Neuronal stem cell (in vitro differentiated cells): ENCODE results near the gene ADGRA1.

Source experiments
- DNase-seq: peaks from one replicate; pipeline ENCODE4 v3.0.0-alpha.2; 2013; ENCODE audit warnings: low spot score
- H2AFZ ChIP-seq: one replicate; pipeline ENCODE4 v1.6.1; 2013; ENCODE audit warnings: mild to moderate bottlenecking, low read length, inconsistent platforms
- H2AK5ac ChIP-seq: 2 replicates; pipeline ENCODE4 v1.6.1; 2013; ENCODE audit warnings: low read depth, mild to moderate bottlenecking, inconsistent platforms, low read length, moderate library complexity, mixed read lengths
- H2BK120ac ChIP-seq: 2 replicates; pipeline ENCODE4 v1.6.1; 2013; ENCODE audit warnings: low read depth, mild to moderate bottlenecking, inconsistent platforms, low read length, moderate library complexity, mixed read lengths
- H2BK12ac ChIP-seq: one replicate; pipeline ENCODE4 v1.6.1; 2013; ENCODE audit warnings: low read length, inconsistent platforms
- H2BK15ac ChIP-seq: 2 replicates; pipeline ENCODE4 v1.6.1; 2013; ENCODE audit warnings: mild to moderate bottlenecking, low read length, inconsistent platforms, mixed read lengths
- H2BK5ac ChIP-seq: one replicate; pipeline ENCODE4 v1.6.1; 2013; ENCODE audit warnings: inconsistent platforms, mild to moderate bottlenecking, low read length, moderate library complexity
- H3K14ac ChIP-seq: one replicate; pipeline ENCODE4 v1.6.1; 2013; ENCODE audit warnings: low read length, inconsistent platforms
- H3K18ac ChIP-seq: 2 replicates; pipeline ENCODE4 v1.6.1; 2013; ENCODE audit warnings: low read length, inconsistent platforms
- H3K23ac ChIP-seq: 2 replicates; pipeline ENCODE4 v1.6.1; 2013; ENCODE audit warnings: low read depth, mild to moderate bottlenecking, mixed read lengths, low read length, inconsistent platforms; ENCODE audit not compliant: poor library complexity
- H3K27ac ChIP-seq: replicated peaks from 3 replicates; pipeline ENCODE4 v1.5.1; 2013; ENCODE audit warnings: low read length, inconsistent platforms
- H3K27me3 ChIP-seq, 3 experiments: 2 replicates each; pipeline ENCODE4 v1.6.1; 2013; ENCODE audit warnings: low read length in 3 of 3, mild to moderate bottlenecking in 2 of 3, inconsistent platforms in 1 of 3, low read depth in 1 of 3, mixed read lengths in 1 of 3, moderate library complexity in 1 of 3; ENCODE audit not compliant: control insufficient read depth in 3 of 3, insufficient read depth in 3 of 3
- H3K36me3 ChIP-seq, 2 donors: replicated peaks in 1 of 2; 2 replicates each; pipeline ENCODE4 v1.6.1; 2013; ENCODE audit warnings: low read length in 2 of 2; ENCODE audit not compliant: control insufficient read depth in 2 of 2, insufficient read depth in 2 of 2
- H3K4ac ChIP-seq: 2 replicates; pipeline ENCODE4 v1.6.1; 2013; ENCODE audit warnings: inconsistent platforms, mild to moderate bottlenecking, low read length, moderate library complexity
- H3K4me1 ChIP-seq, 2 donors: 1 replicate in 1 of 2; 2 replicates in 1 of 2; pipeline ENCODE4 v1.6.1; 2013; ENCODE audit warnings: low read length in 2 of 2, low read depth in 1 of 2; ENCODE audit not compliant: control insufficient read depth in 2 of 2, insufficient read depth in 1 of 2
- H3K4me2 ChIP-seq: one replicate; pipeline ENCODE4 v1.6.1; 2013; ENCODE audit warnings: mild to moderate bottlenecking, low read length, inconsistent platforms; ENCODE audit not compliant: insufficient read depth, poor library complexity, severe bottlenecking
- H3K4me3 ChIP-seq, 2 donors: 2 replicates each; pipeline ENCODE4 v1.5.1; 2013; ENCODE audit warnings: low read length in 2 of 2, mild to moderate bottlenecking in 2 of 2, inconsistent platforms in 1 of 2, moderate library complexity in 1 of 2
- H3K79me1 ChIP-seq: one replicate; pipeline ENCODE4 v1.6.1; 2013; ENCODE audit warnings: low read depth, mild to moderate bottlenecking, inconsistent platforms, low read length, moderate library complexity
- H3K9ac ChIP-seq: one replicate; pipeline ENCODE4 v1.6.1; 2013; ENCODE audit warnings: mild to moderate bottlenecking, low read depth, low read length, inconsistent platforms; ENCODE audit not compliant: poor library complexity
- H3K9me3 ChIP-seq, 2 donors: replicated peaks in 1 of 2; 2 replicates each; pipeline versions ENCODE3 to v1.6.1; 2013; ENCODE audit warnings: low read length in 2 of 2, mild to moderate bottlenecking in 2 of 2, inconsistent platforms in 1 of 2, low read depth in 1 of 2, mixed read lengths in 1 of 2, moderate library complexity in 1 of 2; ENCODE audit not compliant: control insufficient read depth in 2 of 2, insufficient read depth in 1 of 2
- H4K8ac ChIP-seq: one replicate; pipeline ENCODE4 v1.6.1; 2013; ENCODE audit warnings: low read depth, mild to moderate bottlenecking, inconsistent platforms, low read length, moderate library complexity
- H4K91ac ChIP-seq: one replicate; pipeline ENCODE4 v1.6.1; 2013; ENCODE audit warnings: low read length, low read depth, mild to moderate bottlenecking, inconsistent platforms; ENCODE audit not compliant: poor library complexity
- WGBS, 2 donors: extraction: QIAGEN DNeasy Blood & Tissue Kit; methylation state at CpG; one replicate each; pipeline ENCODE4 v1.1.7; 2013; ENCODE audit warnings: missing lambda C conversion rate in 2 of 2, mixed read lengths in 1 of 2; ENCODE audit not compliant: insufficient read length in 2 of 2, insufficient replicate concordance in 1 of 2; ENCODE audit errors: extremely low coverage in 2 of 2; 5-methylcytosine and 5-hydroxymethylcytosine counted together

ADGRA1 gene

DNA sequence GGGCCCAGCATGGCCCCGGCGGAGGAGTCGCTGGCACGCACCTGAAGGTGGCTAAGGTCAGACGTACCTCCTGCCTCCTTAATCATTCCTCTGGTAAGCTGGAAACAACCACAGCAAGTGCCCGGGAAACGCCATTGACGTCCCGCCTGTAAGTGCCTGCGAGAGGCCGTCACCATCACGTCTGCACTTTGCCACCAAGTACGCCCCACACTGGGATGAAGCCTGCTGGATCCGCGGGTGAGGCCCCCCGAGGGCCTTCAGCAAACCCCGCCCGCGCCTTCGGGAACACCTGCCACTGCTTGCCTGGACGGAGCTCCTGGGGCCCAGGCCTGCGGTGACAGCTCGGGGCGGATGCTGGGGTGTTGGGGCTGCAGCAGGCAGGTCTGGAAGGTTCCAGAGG, 12.5 kb downstream of the ADGRA1 start:
- Histone ChIP-seq H3K18ac (peak overlapping the region; percentile 98), H4K8ac (no peak overlapping the region), H3K9ac (no peak overlapping the region), H4K91ac (no peak overlapping the region), H3K4me1 (peaks cover 15 to 19% of the 10 kb centered on the region in 2 donors), H3K14ac (peak overlapping the region; percentile 63), H2BK12ac (peak overlapping the region; percentile 84), H3K36me3 (no peaks in the 10 kb centered on the region), H2BK120ac (peak overlapping the region; percentile 96), H3K23ac (peak overlapping the region; percentile 80), H2AK5ac (peak overlapping the region; percentile 71), H3K79me1 (peaks cover 5% of the 10 kb centered on the region), H3K4ac (no peak overlapping the region), H2AFZ (no peak overlapping the region), H2BK5ac (no peak overlapping the region), H3K4me3 (no peak overlapping the region), H3K27me3 (peaks cover 0 to 52% (median 0%) of the 10 kb centered on the region in 3 experiments), H3K27ac (no peak overlapping the region), H3K9me3 (no peaks in the 10 kb centered on the region), H2BK15ac (peak overlapping the region; percentile 97), H3K4me2 (peak overlapping the region; percentile 11)
- no peak for DNase-seq
- WGBS, 2 donors = no CpG with 5 or more reads among the region's 24 CpGs

DNA sequence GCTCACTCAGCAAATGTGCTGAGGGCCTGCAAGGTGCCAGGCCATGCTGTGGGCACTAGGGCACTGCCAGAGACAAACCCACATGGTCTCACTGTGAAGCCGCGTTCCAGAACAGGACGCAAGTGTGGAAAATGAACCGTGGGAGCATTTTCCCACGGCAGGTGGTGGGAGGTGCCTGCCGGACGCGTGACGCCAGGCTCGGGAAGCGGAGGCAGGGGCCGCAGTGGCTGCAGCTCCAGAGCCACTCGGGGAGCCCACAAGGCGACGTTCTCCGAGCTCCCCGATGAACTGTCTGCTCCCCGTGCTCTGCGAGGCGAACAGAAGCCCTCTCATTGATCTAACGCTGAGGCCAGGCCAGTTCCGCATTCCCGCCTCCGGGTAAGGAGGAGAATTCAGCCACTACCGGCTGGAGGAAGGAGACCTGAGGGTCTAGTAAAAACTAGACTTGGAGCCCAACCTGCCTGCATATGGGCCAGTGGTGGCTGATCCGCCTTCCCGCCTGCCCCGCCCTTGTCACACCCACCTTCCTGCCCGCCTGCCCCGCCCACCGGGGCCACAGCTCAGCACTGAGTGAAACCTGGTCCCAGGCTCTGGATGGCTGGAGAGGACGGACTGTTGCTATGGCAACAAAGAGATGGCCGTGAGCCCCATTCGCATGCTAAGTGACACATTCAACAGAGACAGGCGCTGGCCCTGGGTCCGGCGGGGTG, 13.1 kb downstream of the ADGRA1 start:
- H3K23ac ChIP-seq = peak overlapping the region; percentile 80
- H3K4me1 ChIP-seq = peaks cover 15 to 19% of the 10 kb centered on the region in 2 donors
- DNase-seq = peak; percentile 89
- no peak overlapping the region for H3K27ac ChIP-seq
- peaks cover 5% of the 10 kb centered on the region for H3K79me1 ChIP-seq
- H2AK5ac ChIP-seq = peak overlapping the region; percentile 71
- H3K4ac ChIP-seq = no peak overlapping the region
- peak overlapping the region; percentile 30 for H4K8ac ChIP-seq
- peak overlapping the region; percentile 84 for H2BK12ac ChIP-seq
- H2BK5ac ChIP-seq = peak overlapping the region; percentile 57
- H3K9ac ChIP-seq = peak overlapping the region; percentile 60
- H3K9me3 ChIP-seq = no peaks in the 10 kb centered on the region
- peaks cover 0 to 45% (median 0%) of the 10 kb centered on the region in 3 experiments for H3K27me3 ChIP-seq
- WGBS, 2 donors = no CpG with 5 or more reads among the region's 37 CpGs
- H2AFZ ChIP-seq = peak overlapping the region; percentile 61
- no peaks in the 10 kb centered on the region for H3K36me3 ChIP-seq
- peak overlapping the region; percentile 96 for H2BK120ac ChIP-seq
- no peak overlapping the region for H4K91ac ChIP-seq
- H3K18ac ChIP-seq = peak overlapping the region; percentile 98
- H3K14ac ChIP-seq = peak overlapping the region; percentile 4
- H3K4me3 ChIP-seq = no peak overlapping the region
- H2BK15ac ChIP-seq = peak overlapping the region; percentile 97
- H3K4me2 ChIP-seq = peak overlapping the region; percentile 55

DNA sequence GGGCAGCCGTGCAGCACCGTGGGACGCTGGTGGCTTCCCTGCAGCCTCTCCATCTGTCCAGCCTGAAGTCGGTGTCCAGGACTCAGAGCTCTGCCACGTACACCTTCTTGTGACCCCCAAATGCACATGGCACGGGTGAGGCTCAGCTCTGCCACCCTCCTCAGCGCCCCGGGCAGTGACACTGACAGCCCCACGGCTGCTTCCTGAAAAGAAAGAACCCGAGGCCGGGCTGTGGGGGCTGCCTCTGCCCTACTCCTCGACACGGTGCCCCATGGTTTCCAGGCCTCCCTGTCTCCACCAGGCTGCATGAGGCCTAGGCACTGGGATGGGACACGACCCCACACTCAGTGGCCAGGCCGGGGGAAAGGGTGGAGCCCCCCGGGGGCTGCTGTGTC, 13.7 kb downstream of the ADGRA1 start:
- Histone ChIP-seq H3K4me3 (no peak overlapping the region), H3K9ac (no peak overlapping the region), H3K27ac (no peak overlapping the region), H3K79me1 (peaks cover 5% of the 10 kb centered on the region), H3K23ac (no peak overlapping the region), H3K36me3 (no peaks in the 10 kb centered on the region), H2BK15ac (peak overlapping the region; percentile 28), H2AFZ (peak overlapping the region; percentile 43), H3K18ac (peak overlapping the region; percentile 82), H4K91ac (no peak overlapping the region), H3K4ac (no peak overlapping the region), H3K9me3 (peaks cover 0 to 2% of the 10 kb centered on the region in 2 donors), H2BK12ac (peak overlapping the region; percentile 11), H4K8ac (no peak overlapping the region), H3K4me1 (peaks cover 15 to 19% of the 10 kb centered on the region in 2 donors), H3K4me2 (peak overlapping the region; percentile 55), H2AK5ac (peak overlapping the region; percentile 42), H2BK5ac (no peak overlapping the region), H2BK120ac (no peak overlapping the region), H3K14ac (no peak overlapping the region), H3K27me3 (peaks cover 0 to 41% (median 0%) of the 10 kb centered on the region in 3 experiments)
- DNase-seq = no peak
- no CpG with 5 or more reads among the region's 16 CpGs for WGBS, 2 donors

DNA sequence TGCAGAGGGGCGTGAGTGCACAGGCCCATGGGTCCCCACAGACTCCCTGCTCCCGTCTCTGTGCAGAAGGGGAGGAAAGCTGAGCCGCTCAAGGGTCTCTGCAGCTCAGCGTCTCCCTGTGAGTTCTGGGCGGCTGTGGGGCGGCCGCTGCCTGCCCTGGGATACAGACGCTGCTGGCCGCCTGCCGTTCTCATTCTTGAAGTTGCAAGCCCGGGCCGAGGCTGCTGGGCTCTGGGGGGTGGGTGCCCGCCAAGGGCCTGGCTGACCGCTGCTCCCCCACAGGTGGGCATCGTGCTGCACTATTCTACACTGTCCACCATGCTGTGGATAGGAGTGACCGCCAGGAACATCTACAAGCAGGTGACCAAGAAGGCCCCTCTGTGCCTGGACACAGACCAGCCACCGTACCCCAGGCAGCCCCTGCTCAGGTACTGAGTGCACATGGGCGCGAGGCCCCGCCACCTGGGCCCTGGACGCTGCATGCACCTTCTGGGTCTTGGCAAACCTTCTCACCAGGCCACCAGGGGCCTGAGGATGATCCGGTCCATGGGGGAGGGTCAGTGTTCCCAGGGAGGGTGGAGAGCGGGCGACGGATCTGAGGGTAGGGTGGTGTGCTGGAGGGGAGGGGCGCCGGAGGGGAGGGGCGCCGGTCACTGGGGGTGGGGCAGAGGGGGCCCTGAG, 14.8 kb downstream of the ADGRA1 start:
- no CpG with 5 or more reads among the region's 29 CpGs for WGBS, 2 donors
- Histone ChIP-seq H3K4me1 (peaks cover 13 to 19% of the 10 kb centered on the region in 2 donors), H2BK120ac (peak overlapping the region; percentile 49), H3K4me3 (no peak overlapping the region), H2AK5ac (peak overlapping the region; percentile 87), H3K27ac (no peak overlapping the region), H3K9me3 (peaks cover 0 to 14% of the 10 kb centered on the region in 2 donors), H4K8ac (no peak overlapping the region), H3K4me2 (no peak overlapping the region), H3K36me3 (no peaks in the 10 kb centered on the region), H3K9ac (peak overlapping the region; percentile 47), H4K91ac (no peak overlapping the region), H2BK5ac (peak overlapping the region; percentile 87), H3K14ac (peak overlapping the region; percentile 32), H3K79me1 (peaks cover 2% of the 10 kb centered on the region), H3K4ac (no peak overlapping the region), H2AFZ (no peak overlapping the region), H3K27me3 (peaks cover 0 to 37% (median 0%) of the 10 kb centered on the region in 3 experiments), H3K23ac (peak overlapping the region; percentile 5), H3K18ac (peak overlapping the region; percentile 77), H2BK15ac (no peak overlapping the region), H2BK12ac (peak overlapping the region; percentile 76)
- DNase-seq = no peak
